A549 (cell line): ENCODE data around the gene B4GALT1. TPM values are rescaled to one million over a fixed set of nuclear protein-coding genes. Genes with fewer than 3 reads are reported as not detected.

Source experiments
- ATAC-seq, 2 experiments: fragments of 200-7000 bp in 1 of 2; fragments of >200 bp in 1 of 2; cut with Nextera tagmentation in 1 of 2; cut with Tn5 transposase in 1 of 2; 3 replicates each; pipeline versions ENCODE4 v1.8.0 to v1.9.1; 2018 to 2020; ENCODE audit warnings: mild to moderate bottlenecking in 1 of 2, moderate library complexity in 1 of 2
- CTCF ChIA-PET: fragments of 300-600 bp; sonication (Branson Sonifier 250); formaldehyde crosslinking; extraction: SDS; loops from one replicate; lab custom pipeline; 2021; ENCODE audit warnings: antibody characterized with exemption, inconsistent platforms; lab: Yijun Ruan, JAX
- POLR2A ChIA-PET: fragments of 350-600 bp; formaldehyde crosslinking; extraction: SDS; loops from one replicate; lab custom pipeline; 2021; ENCODE audit warnings: antibody characterized with exemption, inconsistent platforms; lab: Yijun Ruan, JAX
- DNase-seq, 2 experiments: peaks; one replicate each; pipeline versions ENCODE4 v3.0.0 to v3.0.0-alpha.2; 2011 to 2016; ENCODE audit warnings: low read depth in 1 of 2, low spot score in 1 of 2
- FAIRE-seq: peaks from 2 replicates; lab custom pipeline; 2011; peaks lifted over from hg19 to GRCh38; lab: Jason Lieb, UNC
- H3K27ac ChIP-seq, 2 experiments: fragments of >200 bp; sonication (Bioruptor Twin); formaldehyde crosslinking; 3 replicates each; pipeline ENCODE4 v1.5.1; 2016 to 2017
- H3K4me1 ChIP-seq: fragments of >200 bp; sonication (Bioruptor Twin); formaldehyde crosslinking; 3 replicates; pipeline ENCODE4 v1.6.1; 2016
- H3K4me2 ChIP-seq: fragments of >200 bp; sonication (Bioruptor Twin); formaldehyde crosslinking; 3 replicates; pipeline ENCODE4 v1.6.1; 2016
- H3K4me3 ChIP-seq: fragments of >200 bp; sonication (Bioruptor Twin); formaldehyde crosslinking; 3 replicates; pipeline ENCODE4 v1.5.1; 2016
- H3K9me3 ChIP-seq: fragments of >200 bp; sonication (Bioruptor Twin); formaldehyde crosslinking; 3 replicates; pipeline ENCODE4 v1.6.1; 2016
- ATOH8 ChIP-seq: fragments of 250-450 bp; sonication (Bioruptor Pico); IDR thresholded peaks from 2 replicates; pipeline ENCODE4 v1.5.0; 2020; ENCODE audit warnings: low read depth, mild to moderate bottlenecking, moderate library complexity
- CEBPB ChIP-seq, 2 experiments: fragments of >200 bp in 1 of 2; sonication (Bioruptor Twin) in 1 of 2; formaldehyde crosslinking in 1 of 2; IDR thresholded peaks; 2 replicates each; pipeline ENCODE4 v1.6.1; 2012 to 2016
- FOSL2 ChIP-seq, 2 experiments: fragments of 450-650 bp in 1 of 2; fragments of >200 bp in 1 of 2; sonication (Bioruptor Twin) in 1 of 2; formaldehyde crosslinking; IDR thresholded peaks; 2 replicates each; pipeline versions ENCODE4 v1.5.0 to v1.6.1; 2016 to 2020; ENCODE audit warnings: mild to moderate bottlenecking in 1 of 2, moderate library complexity in 1 of 2
- GATA3 ChIP-seq: IDR thresholded peaks from 2 replicates; pipeline ENCODE4 v1.6.1; 2012; ENCODE audit warnings: borderline replicate concordance
- HDAC2 ChIP-seq: fragments of 200-600 bp; sonication (generic); IDR thresholded peaks from 2 replicates; pipeline ENCODE4 v1.6.1; 2016
- HEYL ChIP-seq: fragments of 250-450 bp; sonication (Bioruptor Pico); IDR thresholded peaks from 2 replicates; pipeline ENCODE4 v1.8.0; 2021; ENCODE audit warnings: mild to moderate bottlenecking, moderate library complexity
- HOXB13 ChIP-seq: fragments of 250-450 bp; sonication (Bioruptor Pico); IDR thresholded peaks from 2 replicates; pipeline ENCODE4 v1.5.0; 2020; ENCODE audit warnings: low read depth, mild to moderate bottlenecking, moderate library complexity
- MAFK ChIP-seq: fragments of 450-650 bp; IDR thresholded peaks from 2 replicates; pipeline ENCODE4 v1.6.1; 2014; ENCODE audit not compliant: partially characterized antibody
- NFE2L2 ChIP-seq: fragments of 150-350 bp; conservative IDR thresholded peaks from 2 replicates; pipeline ENCODE4 v1.6.1; 2014; ENCODE audit warnings: low read length
- RARB ChIP-seq: fragments of 250-450 bp; sonication (Bioruptor Pico); IDR thresholded peaks from 2 replicates; pipeline ENCODE4 v1.8.0; 2021; ENCODE audit warnings: mild to moderate bottlenecking, moderate library complexity
- SMC3 ChIP-seq: fragments of >200 bp; sonication (Bioruptor Twin); formaldehyde crosslinking; IDR thresholded peaks from 3 replicates; pipeline ENCODE4 v1.6.1; 2018; ENCODE audit warnings: inconsistent platforms
- WGBS: methylation state at CpG from one replicate; pipeline ENCODE4 v1.1.6; 2017; ENCODE audit errors: missing lambda C conversion rate; 5-methylcytosine and 5-hydroxymethylcytosine counted together
- polyA plus RNA-seq, 4 experiments: library from polyadenylated mRNA; depleted of rRNA in 3 of 4; stranded (reverse); fragments of >200 nt; fragmentation: RNase III in 1 of 4; extraction: RNeasy Plus Mini Kit Qiagen cat#74134 plus additional on column Dnase treatment in 1 of 4; gene quantifications; 2 replicates in 3 of 4; 3 replicates in 1 of 4; pipeline ENCODE4 v1.2.3, GENCODE V29; 2011 to 2017
- TF ChIP-seq, protein P1 (sequence below): fragments of >200 bp; sonication (Bioruptor Twin); formaldehyde crosslinking; IDR thresholded peaks from 3 replicates; pipeline ENCODE4 v1.5.1; 2016
- TF ChIP-seq, protein P2 (sequence below): fragments of 200-600 bp; sonication (generic); IDR thresholded peaks from 2 replicates; pipeline ENCODE4 v1.6.1; 2016; ENCODE audit warnings: antibody characterized with exemption, mild to moderate bottlenecking, moderate library complexity

Gene B4GALT1
- polyA plus RNA-seq, 2 of the 4 experiments (the other 2 are of a cell fraction): 167 to 180 TPM

DNA sequence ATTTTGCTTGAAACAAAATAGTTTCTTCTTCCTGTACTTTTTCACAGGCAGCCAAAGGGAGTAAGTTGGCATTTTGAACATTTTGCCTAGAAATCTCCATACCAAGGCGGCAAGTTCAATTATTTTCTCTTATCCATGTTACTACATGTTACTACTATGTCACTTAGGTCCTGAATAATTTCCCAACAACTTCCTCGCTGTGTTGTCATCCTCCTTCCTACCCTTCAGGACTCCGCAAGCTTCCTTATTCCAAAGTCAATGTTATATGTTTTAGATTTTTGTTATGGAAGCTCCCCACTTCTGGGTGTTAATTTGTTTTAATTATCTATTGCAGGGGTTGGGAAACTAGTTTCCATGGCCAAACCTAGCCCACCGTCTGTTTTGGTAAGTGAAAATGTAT is 9.9 kb upstream of the B4GALT1 start:
- no peak for DNase-seq
- no peak overlapping the region for H3K27ac ChIP-seq
- CTCF ChIA-PET: interaction anchor here (1.4 to 1.9 kb wide), 2 partner anchors 10 to 49 kb away, joined by 3 to 12 read pairs; no protein-coding TSS in a partner anchor
- H3K9me3 ChIP-seq: no peaks in the 10 kb centered on the region
- no peak for ATAC-seq
- no peak for TF ChIP-seq HDAC2
- TF ChIP-seq FOSL2 (IDR thresholded peaks at IDR 0.05): no peak
- no peak for TF ChIP-seq FOSL2 (CRISPR knock-in tag; IDR thresholded peaks at IDR 0.05)
- TF ChIP-seq RARB: no peak
- no peak for TF ChIP-seq HEYL
- TF ChIP-seq, protein P1, sequence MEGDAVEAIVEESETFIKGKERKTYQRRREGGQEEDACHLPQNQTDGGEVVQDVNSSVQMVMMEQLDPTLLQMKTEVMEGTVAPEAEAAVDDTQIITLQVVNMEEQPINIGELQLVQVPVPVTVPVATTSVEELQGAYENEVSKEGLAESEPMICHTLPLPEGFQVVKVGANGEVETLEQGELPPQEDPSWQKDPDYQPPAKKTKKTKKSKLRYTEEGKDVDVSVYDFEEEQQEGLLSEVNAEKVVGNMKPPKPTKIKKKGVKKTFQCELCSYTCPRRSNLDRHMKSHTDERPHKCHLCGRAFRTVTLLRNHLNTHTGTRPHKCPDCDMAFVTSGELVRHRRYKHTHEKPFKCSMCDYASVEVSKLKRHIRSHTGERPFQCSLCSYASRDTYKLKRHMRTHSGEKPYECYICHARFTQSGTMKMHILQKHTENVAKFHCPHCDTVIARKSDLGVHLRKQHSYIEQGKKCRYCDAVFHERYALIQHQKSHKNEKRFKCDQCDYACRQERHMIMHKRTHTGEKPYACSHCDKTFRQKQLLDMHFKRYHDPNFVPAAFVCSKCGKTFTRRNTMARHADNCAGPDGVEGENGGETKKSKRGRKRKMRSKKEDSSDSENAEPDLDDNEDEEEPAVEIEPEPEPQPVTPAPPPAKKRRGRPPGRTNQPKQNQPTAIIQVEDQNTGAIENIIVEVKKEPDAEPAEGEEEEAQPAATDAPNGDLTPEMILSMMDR: no peak
- TF ChIP-seq ATOH8 (CRISPR knock-in tag): no peak
- no peak for TF ChIP-seq NFE2L2
- no peak for TF ChIP-seq HOXB13 (CRISPR knock-in tag)
- H3K4me2 ChIP-seq: no peak overlapping the region
- H3K4me1 ChIP-seq: peaks cover 16% of the 10 kb centered on the region
- 82% methylated on average over 4 of the region's 4 CpGs for whole genome bisulfite sequencing
- no peak overlapping the region for H3K4me3 ChIP-seq
- POLR2A ChIA-PET: no interaction called here
- FAIRE-seq: no peak

GRCh38 chr9:33175649-33176325 is 8.7 kb upstream of the B4GALT1 start:
- CTCF ChIA-PET: interaction anchor here (0.9 to 1.9 kb wide), 3 partner anchors 9 to 27 kb away, joined by 3 to 12 read pairs (median 6); no protein-coding TSS in a partner anchor
- Histone ChIP-seq H3K9me3 (no peaks in the 10 kb centered on the region), H3K4me2 (no peak overlapping the region), H3K4me3 (no peak overlapping the region), H3K4me1 (peaks cover 25% of the 10 kb centered on the region), H3K27ac (no peak overlapping the region)
- no peak for TF ChIP-seq SMC3
- POLR2A ChIA-PET: interaction anchor here (1.0 kb wide), 1 partner anchor 151 kb away, joined by 3 read pairs; the partner anchor contains the start of gene DNAJA1
- FAIRE-seq (no peak), DNase-seq (no peak), ATAC-seq (no peak)
- WGBS: 85% methylated on average over 6 of the region's 6 CpGs

DNA sequence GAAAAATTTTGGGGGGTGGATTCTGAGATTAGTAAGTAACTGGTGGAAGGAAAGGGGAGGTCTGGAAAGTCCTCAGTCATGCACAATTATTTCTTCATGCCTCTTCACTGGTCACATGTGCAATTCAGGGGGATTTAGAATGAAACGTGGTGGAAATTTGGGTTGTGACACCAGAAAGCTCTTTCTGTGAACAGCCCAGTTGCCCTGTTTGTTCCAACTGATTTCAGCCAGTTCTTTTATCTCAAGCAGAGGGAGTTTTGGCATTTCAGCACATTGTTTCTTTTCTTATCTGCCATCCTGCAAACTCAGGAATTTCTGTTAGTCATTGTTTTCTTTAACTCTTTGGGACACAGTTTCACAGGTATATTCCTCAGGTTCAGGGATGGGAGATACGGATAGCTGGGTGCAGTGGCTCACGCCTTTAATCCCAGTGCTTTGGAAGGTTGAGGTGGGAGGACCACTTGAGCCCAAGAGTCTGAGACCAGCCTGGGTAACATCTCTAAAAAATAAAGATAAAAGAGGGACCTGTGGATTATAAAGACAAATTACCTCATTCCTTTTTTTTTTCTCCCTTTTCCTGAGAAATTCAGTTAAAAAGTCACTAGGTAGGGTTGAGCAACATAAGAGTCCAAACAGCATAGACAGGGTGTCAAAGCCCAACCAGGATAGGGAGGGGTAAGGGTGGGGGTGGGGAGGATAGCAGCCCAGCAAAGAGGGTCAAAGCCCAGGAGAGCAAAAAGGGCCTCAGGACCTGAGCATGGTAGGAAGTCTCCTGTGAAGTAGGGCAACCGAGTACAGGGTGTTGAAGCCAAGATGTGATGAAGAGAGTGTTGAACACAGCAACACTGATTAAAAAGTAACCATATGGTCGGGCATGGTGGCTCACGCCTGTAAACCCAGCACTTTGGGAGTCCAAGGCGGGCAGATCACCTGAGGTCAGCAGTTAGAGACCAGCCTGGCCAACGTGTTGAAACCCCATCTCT is 5.4 kb upstream of the B4GALT1 start:
- peak; percentile 43 for FAIRE-seq
- peak overlapping the region; percentile 53 for H3K4me2 ChIP-seq
- H3K4me3 ChIP-seq: no peak overlapping the region
- H3K9me3 ChIP-seq: no peaks in the 10 kb centered on the region
- CTCF ChIA-PET: interaction anchor here (0.9 to 4.1 kb wide), 11 partner anchors 12 to 72 kb away, joined by 3 to 32 read pairs (median 4); no protein-coding TSS in a partner anchor
- no peak; a peak in 1 of 6 replicates for ATAC-seq
- H3K4me1 ChIP-seq: peaks cover 40% of the 10 kb centered on the region
- WGBS: 64% methylated on average over 8 of the region's 8 CpGs
- no peak for DNase-seq
- TF ChIP-seq, protein P2, sequence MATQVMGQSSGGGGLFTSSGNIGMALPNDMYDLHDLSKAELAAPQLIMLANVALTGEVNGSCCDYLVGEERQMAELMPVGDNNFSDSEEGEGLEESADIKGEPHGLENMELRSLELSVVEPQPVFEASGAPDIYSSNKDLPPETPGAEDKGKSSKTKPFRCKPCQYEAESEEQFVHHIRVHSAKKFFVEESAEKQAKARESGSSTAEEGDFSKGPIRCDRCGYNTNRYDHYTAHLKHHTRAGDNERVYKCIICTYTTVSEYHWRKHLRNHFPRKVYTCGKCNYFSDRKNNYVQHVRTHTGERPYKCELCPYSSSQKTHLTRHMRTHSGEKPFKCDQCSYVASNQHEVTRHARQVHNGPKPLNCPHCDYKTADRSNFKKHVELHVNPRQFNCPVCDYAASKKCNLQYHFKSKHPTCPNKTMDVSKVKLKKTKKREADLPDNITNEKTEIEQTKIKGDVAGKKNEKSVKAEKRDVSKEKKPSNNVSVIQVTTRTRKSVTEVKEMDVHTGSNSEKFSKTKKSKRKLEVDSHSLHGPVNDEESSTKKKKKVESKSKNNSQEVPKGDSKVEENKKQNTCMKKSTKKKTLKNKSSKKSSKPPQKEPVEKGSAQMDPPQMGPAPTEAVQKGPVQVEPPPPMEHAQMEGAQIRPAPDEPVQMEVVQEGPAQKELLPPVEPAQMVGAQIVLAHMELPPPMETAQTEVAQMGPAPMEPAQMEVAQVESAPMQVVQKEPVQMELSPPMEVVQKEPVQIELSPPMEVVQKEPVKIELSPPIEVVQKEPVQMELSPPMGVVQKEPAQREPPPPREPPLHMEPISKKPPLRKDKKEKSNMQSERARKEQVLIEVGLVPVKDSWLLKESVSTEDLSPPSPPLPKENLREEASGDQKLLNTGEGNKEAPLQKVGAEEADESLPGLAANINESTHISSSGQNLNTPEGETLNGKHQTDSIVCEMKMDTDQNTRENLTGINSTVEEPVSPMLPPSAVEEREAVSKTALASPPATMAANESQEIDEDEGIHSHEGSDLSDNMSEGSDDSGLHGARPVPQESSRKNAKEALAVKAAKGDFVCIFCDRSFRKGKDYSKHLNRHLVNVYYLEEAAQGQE: no peak
- TF ChIP-seq CEBPB (IDR thresholded peaks at IDR 0.05): peak; percentile 26 to 41; a peak in 2 of 4 replicates
- peak; percentile 54 for TF ChIP-seq MAFK
- TF ChIP-seq GATA3: peak; percentile 43; the same call in 1 of the 2 replicates
- TF ChIP-seq, all 56 proteins: peak for 3
- POLR2A ChIA-PET: interaction anchor here (1.5 kb wide), 1 partner anchor 10 kb away, joined by 6 read pairs; no protein-coding TSS in a partner anchor
- peak overlapping the region; percentile 64 to 79 for H3K27ac ChIP-seq
